HG03575 (cell line): ENCODE data around the gene BTNL8.
"Not testable (repeated sequence)": the region's sequence is repeated elsewhere in the genome, so short reads cannot be mapped to it uniquely, and the experiment has no call there.

Experiments
- ATAC-seq: cut with Tn5 transposase; IDR thresholded peaks from one replicate; pipeline ENCODE4 v1.9.1; 2021; ENCODE audit not compliant: unreplicated experiment, insufficient number of reproducible peaks, low FRiP score; ENCODE audit errors: extremely low read depth

BTNL8 gene

GRCh38 chr5:180874804-180875582 is 24.0 kb upstream of the BTNL8 start:
- no peak for ATAC-seq

GRCh38 chr5:180875860-180876426 is 23.0 kb upstream of the BTNL8 start:
- no peak for ATAC-seq

- not testable (repeated sequence) for ATAC-seq
These were observed 13.0 kb upstream of the BTNL8 start for GRCh38 chr5:180885845-180886529.

GRCh38 chr5:180889381-180889780 is 9.6 kb upstream of the BTNL8 start:
- ATAC-seq: no peak

- ATAC-seq: not testable (repeated sequence)
These were observed 3.6 kb upstream of the BTNL8 start for GRCh38 chr5:180895330-180895729.

- no peak for ATAC-seq
These were observed 1.2 kb downstream of the BTNL8 start for GRCh38 chr5:180900178-180900577.

GRCh38 chr5:180901319-180902009 is 2.5 kb downstream of the BTNL8 start:
- ATAC-seq: no peak

- ATAC-seq: no peak
These were observed 9.4 kb downstream of the BTNL8 start for GRCh38 chr5:180908400-180908799.

GRCh38 chr5:180908998-180909731 is 10.2 kb downstream of the BTNL8 start:
- ATAC-seq: no peak

- no peak for ATAC-seq
These were observed 10.8 kb downstream of the BTNL8 start for GRCh38 chr5:180909782-180910181.

- no peak for ATAC-seq
These were observed 11.2 kb downstream of the BTNL8 start for GRCh38 chr5:180910182-180910581.

- no peak for ATAC-seq
These were observed 11.8 kb downstream of the BTNL8 start for GRCh38 chr5:180910735-180911134.

GRCh38 chr5:180914646-180915045 is 15.7 kb downstream of the BTNL8 start:
- no peak for ATAC-seq

GRCh38 chr5:180915924-180916323 is 17.0 kb downstream of the BTNL8 start:
- no peak for ATAC-seq

- no peak for ATAC-seq
These were observed 19.4 kb downstream of the BTNL8 start for GRCh38 chr5:180918380-180918779.

GRCh38 chr5:180920710-180921109 is 21.8 kb downstream of the BTNL8 start:
- no peak for ATAC-seq

- no peak for ATAC-seq
These were observed 24.0 kb downstream of the BTNL8 start for GRCh38 chr5:180922932-180923331.

GRCh38 chr5:180932660-180933059 is 33.7 kb downstream of the BTNL8 start:
- ATAC-seq: no peak

- ATAC-seq: no peak
These were observed 36.2 kb downstream of the BTNL8 start for GRCh38 chr5:180935203-180935602.
